ENCODE results near the gene ALDH1A2. TPM values are rescaled to one million over a fixed set of nuclear protein-coding genes. Genes with fewer than 3 reads are reported as not detected.

ALDH1A2 gene
- total RNA-seq, 1 experiment from 2014 or later = 0.98 TPM

- TF ChIP-seq CTCF (IDR thresholded peaks at IDR 0.05) = no peak
- TF ChIP-seq SIN3A (IDR thresholded peaks at IDR 0.05; ENCODE audit: borderline replicate concordance, insufficient read depth, low read depth, low read length) = no peak
- TF ChIP-seq POLR2AphosphoS5 (IDR thresholded peaks at IDR 0.05; ENCODE audit: low read depth, low read length) = no peak
- no peak for TF ChIP-seq REST (IDR thresholded peaks at IDR 0.05; ENCODE audit: insufficient read depth in 1 of 2, low read depth in 2 of 2, low read length in 1 of 2)
- TF ChIP-seq TCF7L2 (IDR thresholded peaks at IDR 0.05; ENCODE audit: low read depth, low read length) = no peak
Measured at GRCh38 chr15:58108117-58108516, 42.6 kb upstream of the ALDH1A2 start.

GRCh38 chr15:58103482-58103881, 38.0 kb upstream of the ALDH1A2 start:
- no peak for ATAC-seq
- DNase-seq (ENCODE audit: low read depth, low spot score) = no peak
- H3K4me1 ChIP-seq (ENCODE audit: control insufficient read depth, insufficient read depth, low read length) = no peaks in the 10 kb centered on the region
- POLR2A ChIA-PET = no interaction called here
- intact Hi-C loops (cut with micrococcal nuclease; ENCODE audit: unreplicated experiment) = no loop called here
- no peaks in the 10 kb centered on the region for H3K36me3 ChIP-seq (ENCODE audit: control insufficient read depth, insufficient read depth, low read length)
- BruUV-seq (replicated peaks) = no TSS peak
- no peaks in the 10 kb centered on the region for H3K27me3 ChIP-seq (ENCODE audit: control insufficient read depth, insufficient read depth, low read length)
- H3K9me3 ChIP-seq (ENCODE audit: control insufficient read depth, insufficient read depth, low read depth, low read length) = no peaks in the 10 kb centered on the region
- TF ChIP-seq SIN3A (IDR thresholded peaks at IDR 0.05; ENCODE audit: borderline replicate concordance, insufficient read depth, low read depth, low read length) = no peak
- TF ChIP-seq TCF7L2 (IDR thresholded peaks at IDR 0.05; ENCODE audit: low read depth, low read length) = no peak
- no peak for TF ChIP-seq CTCF (IDR thresholded peaks at IDR 0.05)
- TF ChIP-seq POLR2AphosphoS5 (IDR thresholded peaks at IDR 0.05; ENCODE audit: low read depth, low read length) = no peak
- no peak for TF ChIP-seq REST (IDR thresholded peaks at IDR 0.05; ENCODE audit: insufficient read depth in 1 of 2, low read depth in 2 of 2, low read length in 1 of 2)
- CTCF ChIA-PET = no interaction called here
- H3K27ac ChIP-seq (ENCODE audit: low read length) = no peak overlapping the region
- no peak overlapping the region for H3K4me3 ChIP-seq (ENCODE audit: low read depth in 2 of 2, low read length in 2 of 2)
- in situ Hi-C loops (cut with HindIII; ENCODE audit: low pct_unique_long_range_greater_than_20kb, low sequenced_read_pairs) = no loop called here

More at GRCh38 chr15:58108117-58108516, 42.6 kb upstream of the ALDH1A2 start:
- Histone ChIP-seq H3K27ac (ENCODE audit: low read length) (no peak overlapping the region), H3K4me1 (ENCODE audit: control insufficient read depth, insufficient read depth, low read length) (no peaks in the 10 kb centered on the region), H3K36me3 (ENCODE audit: control insufficient read depth, insufficient read depth, low read length) (no peaks in the 10 kb centered on the region), H3K9me3 (ENCODE audit: control insufficient read depth, insufficient read depth, low read depth, low read length) (no peaks in the 10 kb centered on the region), H3K4me3 (ENCODE audit: low read depth in 2 of 2, low read length in 2 of 2) (no peak overlapping the region), H3K27me3 (ENCODE audit: control insufficient read depth, insufficient read depth, low read length) (no peaks in the 10 kb centered on the region)
- intact Hi-C loops (cut with micrococcal nuclease; ENCODE audit: unreplicated experiment) (no loop called here), in situ Hi-C loops (cut with HindIII; ENCODE audit: low pct_unique_long_range_greater_than_20kb, low sequenced_read_pairs) (no loop called here)
- DNase-seq (ENCODE audit: low read depth, low spot score) (no peak), ATAC-seq (no peak)
- ChIA-PET POLR2A (no interaction called here), CTCF (no interaction called here)
- no TSS peak for BruUV-seq (replicated peaks)

Data from Panc1 (cell line).